ENCODE results near the gene PCP2.

- TF ChIP-seq FOXP2 (optimal IDR thresholded peaks at IDR 0.05; ENCODE audit: control extremely low read depth, extremely low read length, insufficient read depth): no peak
- no peak for TF ChIP-seq EZH2 (IDR thresholded peaks at IDR 0.05)
These were observed 45.6 kb upstream of the PCP2 start for GRCh38 chr19:7678971-7679751.

Measured in SK-N-MC (cell line).